Adrenal gland (tissue), 5 donors: ENCODE data around the gene IRF8.

ENCODE experiments used
- POLR2A ChIP-seq, 2 donors: fragments of 450-650 bp; IDR thresholded peaks; one replicate each; pipeline ENCODE4 v1.6.1; 2017; ENCODE audit warnings: antibody characterized with exemption in 2 of 2, mild to moderate bottlenecking in 2 of 2, moderate library complexity in 1 of 2
- TF ChIP-seq, protein P1 (sequence below), 6 experiments: fragments of 450-650 bp in 4 of 6; fragments of 200-600 bp in 2 of 6; sonication (generic) in 1 of 6; IDR thresholded peaks; 1 replicate in 5 of 6; 2 replicates in 1 of 6; pipeline versions ENCODE4 v1.5.1 to v1.8.0; 2016 to 2021; ENCODE audit warnings: antibody characterized with exemption in 6 of 6, mild to moderate bottlenecking in 2 of 6, moderate library complexity in 1 of 6
- donor health status: DM: no; HTN: no; CAD: no.

DNA sequence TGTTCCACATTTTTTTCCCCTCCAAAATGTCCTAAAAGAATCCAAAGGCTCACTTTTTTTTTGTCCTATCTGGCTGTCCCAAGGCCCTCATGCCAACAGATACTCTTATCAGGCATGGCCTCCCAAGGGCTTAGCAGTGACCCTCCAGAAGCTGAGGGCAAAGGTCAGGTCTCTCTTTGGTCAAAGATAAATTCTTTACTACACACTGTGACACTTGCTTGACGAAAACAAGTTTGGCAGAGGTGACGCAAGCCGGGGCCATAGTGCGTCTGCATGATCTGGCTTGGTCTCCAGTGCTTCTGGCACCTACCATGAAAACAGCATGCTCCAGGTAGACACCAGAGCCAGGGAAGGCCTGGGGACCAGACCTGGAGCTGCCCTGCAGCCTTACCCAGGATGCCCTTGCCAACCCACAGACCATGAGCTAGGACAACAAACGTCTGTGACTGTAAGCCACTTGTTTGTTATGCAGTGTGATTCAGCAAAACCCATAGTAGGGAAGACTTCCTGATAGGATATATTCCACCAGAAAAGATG is 48.5 kb upstream of the IRF8 start:
- TF ChIP-seq, protein P1, sequence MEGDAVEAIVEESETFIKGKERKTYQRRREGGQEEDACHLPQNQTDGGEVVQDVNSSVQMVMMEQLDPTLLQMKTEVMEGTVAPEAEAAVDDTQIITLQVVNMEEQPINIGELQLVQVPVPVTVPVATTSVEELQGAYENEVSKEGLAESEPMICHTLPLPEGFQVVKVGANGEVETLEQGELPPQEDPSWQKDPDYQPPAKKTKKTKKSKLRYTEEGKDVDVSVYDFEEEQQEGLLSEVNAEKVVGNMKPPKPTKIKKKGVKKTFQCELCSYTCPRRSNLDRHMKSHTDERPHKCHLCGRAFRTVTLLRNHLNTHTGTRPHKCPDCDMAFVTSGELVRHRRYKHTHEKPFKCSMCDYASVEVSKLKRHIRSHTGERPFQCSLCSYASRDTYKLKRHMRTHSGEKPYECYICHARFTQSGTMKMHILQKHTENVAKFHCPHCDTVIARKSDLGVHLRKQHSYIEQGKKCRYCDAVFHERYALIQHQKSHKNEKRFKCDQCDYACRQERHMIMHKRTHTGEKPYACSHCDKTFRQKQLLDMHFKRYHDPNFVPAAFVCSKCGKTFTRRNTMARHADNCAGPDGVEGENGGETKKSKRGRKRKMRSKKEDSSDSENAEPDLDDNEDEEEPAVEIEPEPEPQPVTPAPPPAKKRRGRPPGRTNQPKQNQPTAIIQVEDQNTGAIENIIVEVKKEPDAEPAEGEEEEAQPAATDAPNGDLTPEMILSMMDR (IDR thresholded peaks at IDR 0.05) = no peak
- TF ChIP-seq POLR2A (IDR thresholded peaks at IDR 0.05) = no peak
